NK-92 (cell line): ENCODE data around the gene SRPK3.
"Not testable (repeated sequence)": the region's sequence is repeated elsewhere in the genome, so short reads cannot be mapped to it uniquely, and the experiment has no call there.

ENCODE experiments used
- DNase-seq: peaks from one replicate; lab custom pipeline; 2025; ENCODE audit not compliant: unreplicated experiment; lab: John Stamatoyannopoulos, UW

Gene SRPK3

DNA sequence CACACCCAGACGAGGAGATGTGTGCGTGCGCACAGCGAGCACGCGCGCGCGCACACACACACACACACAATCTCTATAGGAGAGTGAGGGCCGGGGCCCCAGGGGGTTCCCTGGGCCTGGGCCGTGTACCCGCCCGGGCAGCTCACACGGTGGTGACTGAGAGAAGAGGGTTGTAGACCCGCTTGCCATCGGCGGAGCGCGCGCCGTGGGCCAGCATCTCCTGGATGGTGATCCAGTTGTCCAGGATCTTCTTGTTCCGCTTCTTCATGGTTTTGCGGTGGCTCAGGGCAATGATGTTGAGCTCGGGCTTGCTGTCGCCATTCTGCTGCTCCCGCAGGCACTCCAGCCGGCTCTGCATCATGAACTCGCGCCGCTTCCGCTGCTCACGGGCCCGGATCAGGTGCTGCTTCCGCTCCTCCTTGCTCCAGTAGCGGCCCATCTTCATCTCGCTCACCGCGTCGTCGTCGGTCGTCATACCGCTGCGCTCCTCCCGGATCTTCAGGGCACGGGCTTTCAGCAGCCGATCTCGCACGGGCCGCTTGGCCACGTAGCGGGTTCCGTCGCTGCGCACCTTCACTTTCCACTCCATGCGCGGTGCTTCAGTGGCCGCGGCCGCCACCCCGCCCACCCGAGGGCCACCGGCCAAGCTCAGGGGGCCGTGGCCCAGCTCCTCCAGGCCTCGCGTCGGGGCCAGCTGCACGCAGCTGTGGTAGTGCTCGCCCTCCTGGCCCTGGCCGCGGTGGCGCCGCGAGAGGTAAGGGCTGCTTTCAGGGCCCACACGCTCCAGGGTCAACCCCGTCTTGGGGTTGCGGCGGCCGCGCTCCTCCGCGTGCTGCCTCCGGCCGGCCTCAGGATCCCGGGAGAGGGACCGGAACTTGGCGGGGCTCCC, 22.6 kb downstream of the SRPK3 start:
- DNase-seq, result no peak

DNA sequence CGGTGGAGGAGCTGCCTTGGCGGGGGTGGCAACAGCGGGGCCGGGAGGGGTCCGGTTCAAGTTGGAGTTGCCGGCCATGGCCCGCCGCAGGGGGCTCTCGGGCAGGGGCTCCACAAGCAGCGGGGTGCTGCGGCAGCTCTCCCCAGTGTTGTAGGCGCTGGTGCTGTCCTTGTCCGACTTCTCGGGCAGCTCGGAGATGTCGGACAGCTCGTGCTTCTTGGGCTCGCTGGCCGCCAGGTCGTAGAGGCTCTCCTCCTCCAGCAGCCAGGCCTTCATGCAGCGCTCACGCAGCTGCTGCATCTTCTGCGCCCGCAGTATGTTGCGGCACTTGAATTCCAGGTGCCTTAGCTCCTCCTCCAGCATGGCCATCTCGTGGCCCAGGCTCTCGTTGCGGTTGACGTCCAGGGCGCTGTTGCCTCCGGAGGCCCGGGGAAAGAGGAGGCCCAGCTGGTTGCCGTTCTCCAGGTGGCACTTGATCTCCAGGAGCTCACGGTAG, 23.3 kb downstream of the SRPK3 start:
- DNase-seq, result no peak

DNA sequence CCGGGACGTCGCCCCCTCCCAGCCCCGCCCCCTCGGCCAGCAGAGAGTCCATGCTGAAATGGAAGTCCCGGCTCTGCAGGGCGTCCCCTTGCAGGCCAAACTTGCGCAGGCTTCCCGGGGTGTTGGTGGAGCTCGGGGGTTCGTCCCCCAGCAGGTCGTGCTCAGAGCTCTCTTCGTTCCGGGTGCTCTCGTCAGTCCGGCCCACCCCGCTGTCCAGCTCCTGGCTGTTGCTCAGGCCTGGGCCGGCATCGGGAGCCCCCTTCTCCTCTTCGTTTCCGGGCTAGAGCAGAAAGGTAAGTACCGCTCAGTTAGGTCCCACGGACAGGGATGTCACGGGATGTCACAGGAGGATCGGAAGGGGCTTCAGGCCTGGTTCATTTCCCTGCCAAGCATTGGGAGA, 23.8 kb downstream of the SRPK3 start:
- DNase-seq, result no peak

DNA sequence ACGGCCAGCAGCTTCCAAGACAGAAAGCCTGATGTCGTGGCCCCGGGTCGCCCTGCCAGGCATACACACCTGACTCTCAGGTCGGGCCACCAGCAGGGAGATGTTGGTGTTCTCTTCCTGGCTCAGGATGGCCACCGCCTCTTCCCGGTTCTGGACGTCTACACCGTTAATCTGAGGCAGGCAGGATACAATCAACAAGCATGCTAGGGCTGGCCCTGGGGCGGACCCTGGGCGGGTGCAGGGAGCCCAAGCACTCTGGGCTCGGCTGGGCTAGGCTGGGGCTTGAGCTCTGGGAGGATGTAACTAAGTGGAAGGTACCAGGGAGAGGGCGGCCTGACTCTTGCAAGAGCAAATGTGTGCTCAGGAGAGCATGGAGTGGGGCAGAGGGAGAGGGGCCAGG, 24.6 kb downstream of the SRPK3 start:
- DNase-seq, result no peak

DNA sequence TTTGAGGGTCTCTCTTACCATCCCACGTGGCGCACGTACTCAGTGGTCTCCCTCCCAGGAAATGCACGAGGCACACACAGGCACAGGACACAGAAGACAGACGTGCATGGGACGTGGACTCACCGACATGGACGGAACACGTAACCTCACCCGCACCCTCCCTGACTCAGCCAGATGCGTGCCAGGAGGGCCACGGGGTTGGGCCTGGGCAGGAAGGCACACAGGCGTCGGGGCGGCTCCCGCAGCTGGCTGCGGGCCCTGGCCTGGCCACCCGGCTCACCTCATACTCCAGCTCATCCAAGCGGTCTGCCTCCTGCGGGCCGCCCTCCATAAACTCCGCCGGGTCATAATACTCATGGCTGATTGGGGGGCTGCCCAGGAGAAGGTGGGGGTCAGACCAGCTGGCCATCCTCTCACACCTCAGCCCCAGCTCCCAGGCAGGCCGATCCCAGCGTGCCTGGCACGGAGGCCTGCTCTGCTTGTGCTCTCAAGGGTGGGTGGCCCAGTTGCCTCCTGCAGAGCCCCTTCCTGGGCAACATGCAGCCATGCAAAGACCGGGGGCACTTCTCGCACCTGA, 26.2 kb downstream of the SRPK3 start:
- no peak for DNase-seq

DNA sequence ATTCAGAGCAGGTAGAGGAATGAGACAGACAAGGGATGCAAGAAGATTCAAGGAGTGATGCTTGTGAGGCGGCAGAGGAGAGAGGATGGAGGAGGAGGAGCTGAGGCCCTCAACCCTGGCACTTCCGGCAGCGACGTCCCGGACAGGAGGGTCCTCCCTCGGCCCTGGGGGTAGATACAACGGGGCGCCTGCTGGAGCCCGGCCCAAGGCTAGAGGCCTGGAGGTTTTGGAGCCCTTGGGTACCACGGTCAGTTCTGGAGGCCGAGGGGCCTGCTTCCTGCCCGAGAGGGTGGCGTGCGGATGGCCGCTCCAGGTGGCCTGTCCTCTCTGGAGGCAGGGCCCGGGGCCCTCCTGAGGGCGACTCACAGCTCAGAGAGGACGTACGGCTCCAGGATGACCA, 27.1 kb downstream of the SRPK3 start:
- no peak for DNase-seq

DNA sequence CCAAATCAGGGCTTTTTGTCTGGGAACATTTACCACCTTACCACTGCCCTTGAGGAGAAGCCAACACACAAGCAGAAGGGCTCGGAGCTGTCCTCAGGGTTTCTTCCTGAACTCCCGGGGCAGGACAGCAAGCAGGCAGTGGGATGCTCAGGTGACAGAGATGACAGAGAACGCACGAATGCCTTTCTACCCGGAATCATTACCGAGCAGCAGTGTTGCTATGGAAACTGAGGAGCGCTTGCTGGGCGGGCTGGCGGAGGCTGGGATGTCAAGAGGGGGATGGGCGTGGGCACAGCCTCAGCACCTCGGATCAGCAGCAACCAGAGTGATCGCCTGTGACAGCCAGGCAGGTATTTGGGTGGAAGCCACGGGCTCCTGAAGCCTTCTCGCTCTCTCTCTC, 31.4 kb downstream of the SRPK3 start:
- DNase-seq, result no peak

DNA sequence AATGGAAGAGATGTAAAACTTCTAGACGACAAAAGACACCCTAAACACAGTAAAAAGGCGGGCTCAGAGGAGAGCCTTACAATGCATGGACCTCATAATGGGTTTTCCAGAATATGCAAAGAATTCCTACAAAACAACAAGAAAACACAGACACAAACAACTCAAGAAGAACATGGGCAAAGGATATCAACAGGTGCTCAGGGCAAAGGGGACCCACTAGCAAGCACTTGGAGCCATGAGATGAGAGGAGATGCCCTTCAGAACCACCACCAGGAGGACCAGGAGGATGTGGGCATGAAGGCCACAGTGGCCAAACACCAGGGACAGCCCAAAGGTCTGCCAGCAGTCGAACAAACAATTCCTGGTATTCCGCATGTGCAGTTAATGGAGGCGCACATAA, 32.3 kb downstream of the SRPK3 start:
- DNase-seq, result no peak

DNA sequence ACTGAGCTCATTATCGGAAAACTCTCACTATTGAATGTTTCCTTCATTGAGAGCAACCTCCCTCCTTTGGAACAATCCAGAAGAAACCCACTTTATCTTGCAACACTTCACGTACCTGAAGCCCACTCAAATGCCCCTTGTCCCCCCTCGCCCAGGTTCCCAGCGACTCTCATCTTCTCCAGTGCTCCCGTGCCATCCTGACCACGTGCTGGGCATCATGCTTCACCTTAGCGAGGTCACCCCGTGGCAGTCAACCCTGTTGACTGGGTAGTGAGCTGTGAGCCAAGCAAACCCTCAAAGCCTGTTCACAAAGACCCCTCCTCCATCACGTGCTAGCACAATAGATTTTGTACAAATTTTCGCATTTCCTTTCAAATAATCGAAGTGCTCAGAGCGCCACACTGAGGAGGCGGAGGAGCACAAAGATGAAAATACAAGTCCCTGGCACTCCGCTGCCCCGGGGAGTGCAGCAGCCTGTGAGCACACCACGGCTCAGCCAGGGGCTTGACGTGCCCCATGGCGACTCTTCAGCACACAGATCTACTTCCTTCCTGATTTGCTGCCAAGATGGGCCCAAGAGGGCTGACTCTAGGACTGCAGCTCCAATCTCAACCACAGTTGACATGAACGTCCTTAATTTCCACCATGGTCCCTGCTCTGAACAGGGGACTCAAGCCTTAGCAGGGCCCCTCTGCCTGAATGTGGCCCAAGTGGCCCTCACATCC, 33.9 kb downstream of the SRPK3 start:
- DNase-seq, result no peak

DNA sequence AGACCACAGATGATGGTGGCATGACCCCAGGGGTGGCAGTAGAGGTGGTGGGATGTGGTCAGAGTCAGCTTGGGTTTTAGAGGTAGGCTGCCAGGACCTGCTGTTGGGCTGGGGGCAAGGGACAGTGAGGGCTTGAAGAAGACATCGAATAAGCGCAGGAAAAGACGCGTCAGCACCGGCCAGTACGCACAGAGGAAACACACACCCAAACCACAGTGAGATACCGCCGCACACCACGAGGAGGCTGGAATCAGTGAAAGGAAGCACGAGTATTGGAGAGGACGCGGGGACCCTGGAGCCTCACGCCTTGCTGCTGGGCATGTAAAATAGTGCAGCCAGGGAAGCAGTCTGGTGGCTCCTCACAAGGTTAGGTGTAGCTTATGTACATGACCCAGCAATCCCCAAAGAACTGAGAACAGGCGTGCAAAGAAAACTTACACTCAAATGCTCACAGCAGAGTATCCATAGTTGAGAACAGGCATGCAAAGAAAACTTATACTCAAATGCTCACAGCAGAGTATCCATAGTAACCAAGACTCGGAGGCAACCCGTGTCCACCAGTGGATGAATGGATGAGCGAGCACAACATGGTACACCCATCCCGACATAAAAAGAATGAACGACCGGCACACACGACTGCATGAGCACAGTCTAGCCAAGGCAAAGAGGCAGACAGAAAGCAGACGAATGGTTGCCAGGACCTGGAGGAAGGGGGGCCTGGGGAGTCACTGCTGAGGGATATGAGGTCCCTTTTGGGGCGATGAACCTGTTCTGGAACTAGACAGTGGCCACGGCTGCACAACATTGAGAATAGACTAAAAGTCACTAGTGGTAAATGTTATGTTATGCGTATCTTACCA, 36.2 kb downstream of the SRPK3 start:
- DNase-seq, result no peak

DNA sequence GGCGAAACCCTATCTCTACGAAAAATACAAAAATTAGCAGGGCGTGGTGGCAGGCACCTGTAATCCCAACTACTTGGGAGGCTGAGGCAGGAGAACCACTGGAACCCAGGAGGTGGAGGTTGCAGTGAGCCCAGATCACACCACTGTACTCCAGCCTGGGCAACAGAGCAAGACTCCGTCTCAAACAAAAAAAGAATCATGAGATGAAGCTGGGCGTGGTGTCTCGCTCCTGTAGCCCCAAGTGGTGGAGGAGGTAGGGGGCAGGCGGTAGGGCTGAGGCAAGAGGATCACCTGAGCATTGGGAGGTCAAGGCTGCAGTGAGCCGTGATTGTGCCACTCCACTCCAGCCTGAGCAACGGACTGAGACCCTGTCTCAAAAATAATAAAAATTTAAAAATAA, 37.2 kb downstream of the SRPK3 start:
- DNase-seq, result not testable (repeated sequence)

DNA sequence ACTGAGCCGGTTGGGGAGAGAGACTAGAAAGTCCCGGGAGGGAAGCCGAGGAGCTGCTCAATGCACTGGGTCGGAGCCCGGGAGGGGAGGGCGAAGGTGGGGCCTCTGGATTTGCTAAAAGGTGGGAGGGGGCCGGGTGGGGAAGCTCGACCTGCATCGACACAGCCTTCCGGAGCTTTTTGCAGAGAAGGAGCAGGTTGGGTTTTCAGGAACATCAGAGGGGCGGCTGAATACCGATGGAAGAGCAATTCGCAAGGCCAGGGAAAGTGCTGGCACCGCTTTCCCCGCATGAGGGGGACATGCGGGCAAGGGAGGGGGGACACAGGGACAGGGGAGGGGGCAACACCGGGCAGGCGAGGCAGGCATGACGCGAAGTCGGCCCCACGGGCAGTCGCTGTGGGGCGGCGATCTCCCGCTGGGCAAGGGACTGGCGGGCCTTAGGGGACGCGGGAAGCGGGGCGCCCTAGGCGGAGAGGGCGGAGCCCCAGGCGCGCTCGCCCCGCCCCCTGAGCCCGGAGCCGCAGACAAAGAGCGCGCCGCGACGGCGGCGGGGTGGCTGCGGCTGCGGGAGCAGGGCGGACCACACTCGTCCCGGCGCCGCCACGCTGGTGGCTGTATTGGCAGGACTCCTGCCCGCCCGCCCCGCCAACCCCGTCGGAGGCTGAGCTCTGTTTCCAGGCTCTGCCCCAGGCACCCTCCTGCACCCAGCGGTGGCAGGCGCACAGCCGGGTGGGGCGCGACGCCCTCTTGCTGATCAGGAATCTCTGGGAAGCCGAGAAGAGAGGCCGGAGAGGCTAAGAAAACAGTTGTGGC, 37.9 kb downstream of the SRPK3 start:
- DNase-seq, result no peak

DNA sequence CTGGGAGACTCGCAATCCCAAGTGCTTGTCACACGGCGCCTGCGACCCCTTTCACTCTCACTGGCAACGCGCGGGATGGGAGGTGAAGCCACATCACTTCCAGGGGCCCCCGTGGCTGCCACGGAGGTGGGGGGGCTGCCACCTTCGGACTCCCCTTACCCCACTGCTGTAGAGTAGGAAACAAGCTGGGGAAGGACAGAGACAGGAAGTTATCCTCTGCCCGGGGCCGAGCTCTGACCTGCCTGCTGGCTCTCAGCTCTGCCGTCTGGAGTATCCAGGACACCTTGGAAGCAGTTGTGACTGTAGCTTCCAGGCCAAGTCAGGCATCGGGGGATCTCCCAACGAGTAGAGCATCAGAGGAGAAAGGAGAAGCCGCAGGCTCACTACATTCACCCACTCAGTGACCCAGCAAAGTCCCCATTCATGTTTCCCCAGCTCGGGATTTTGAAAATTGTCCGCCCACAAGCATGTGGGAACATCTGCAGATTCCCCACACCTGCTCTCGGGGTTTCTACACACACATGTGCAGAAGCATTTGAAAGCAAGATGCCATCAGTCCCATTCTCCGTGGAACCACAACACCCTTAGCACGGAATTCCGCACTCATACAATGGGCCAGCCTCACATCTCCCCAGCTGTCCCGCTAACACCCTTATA, 38.7 kb downstream of the SRPK3 start:
- DNase-seq, result no peak

DNA sequence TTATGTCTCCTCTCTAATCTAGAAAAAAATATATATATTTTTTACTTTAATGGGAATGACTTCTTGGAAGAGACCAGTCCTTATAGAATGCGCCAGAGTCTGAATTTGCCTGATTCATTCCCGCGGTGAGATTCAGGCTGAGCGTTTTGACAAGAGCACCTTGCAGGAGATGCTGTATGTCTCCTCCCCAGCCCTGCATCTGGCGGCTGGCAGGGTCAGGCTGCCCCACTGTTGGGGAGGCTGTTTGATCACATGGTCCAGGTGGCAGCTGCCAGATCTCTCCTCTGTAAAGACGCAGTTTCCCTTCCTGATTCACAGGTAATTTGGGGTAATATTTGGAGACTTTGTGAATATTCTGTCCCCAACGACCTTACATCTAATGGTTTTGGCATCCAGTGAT, 39.8 kb downstream of the SRPK3 start:
- no peak for DNase-seq

DNA sequence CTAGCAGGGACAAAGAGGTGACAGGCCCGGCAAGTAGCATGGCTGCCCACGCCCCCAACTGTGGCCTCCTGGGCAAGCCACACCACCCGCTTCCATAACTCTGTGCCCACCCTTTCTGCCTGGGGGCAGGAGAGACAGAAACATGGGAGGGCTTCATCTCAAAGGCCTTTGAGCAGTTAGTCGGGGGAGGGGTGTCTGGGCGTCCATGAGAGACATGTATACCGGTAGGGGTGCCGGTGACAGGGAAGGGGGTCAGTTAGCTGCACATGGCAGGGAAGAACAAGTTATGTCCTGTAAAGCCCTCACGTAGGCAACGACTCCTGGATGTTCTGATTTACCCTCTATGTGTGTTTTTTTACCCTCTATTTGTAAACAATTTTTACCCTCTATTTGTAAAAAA, 40.2 kb downstream of the SRPK3 start:
- no peak for DNase-seq

DNA sequence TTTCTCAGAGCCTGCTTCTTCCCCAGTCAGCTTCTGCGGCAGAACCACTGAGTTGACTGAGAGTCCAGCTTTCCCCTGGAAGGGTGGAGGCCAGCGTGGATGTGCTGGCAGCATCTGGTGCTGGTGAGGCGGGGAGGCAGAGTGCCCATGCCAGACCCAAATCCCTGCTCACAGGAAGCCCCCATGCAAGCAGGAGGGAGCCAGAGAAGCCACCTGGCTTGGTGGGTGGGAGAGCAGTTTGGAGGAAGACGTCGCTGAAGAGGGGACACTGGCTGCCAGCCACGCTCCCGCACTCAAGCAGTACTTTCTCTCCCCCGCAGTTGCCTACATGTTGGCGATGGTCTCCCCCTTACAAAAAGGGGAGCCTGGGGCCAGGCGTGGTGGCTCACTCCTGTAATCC, 43.5 kb downstream of the SRPK3 start:
- DNase-seq, result no peak

DNA sequence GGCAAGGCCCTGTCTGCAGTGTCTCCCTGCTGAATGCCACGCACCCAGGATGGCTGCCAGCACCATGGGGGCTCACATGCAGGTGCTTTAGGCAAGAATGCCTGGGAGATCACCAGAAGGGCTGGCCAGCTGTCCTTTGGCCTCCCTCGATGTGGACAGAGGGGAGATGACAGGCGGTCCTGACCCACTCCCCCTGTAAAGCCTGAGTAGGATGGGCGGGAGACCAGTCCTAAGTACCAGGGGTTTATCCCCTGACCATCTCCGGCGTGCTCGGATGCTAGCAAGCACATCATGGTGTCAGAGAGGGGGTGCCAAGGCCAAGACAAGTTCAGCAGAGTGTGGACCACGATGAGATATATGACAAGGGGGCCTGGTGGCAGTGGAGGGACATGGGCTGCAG, 44.2 kb downstream of the SRPK3 start:
- no peak for DNase-seq

DNA sequence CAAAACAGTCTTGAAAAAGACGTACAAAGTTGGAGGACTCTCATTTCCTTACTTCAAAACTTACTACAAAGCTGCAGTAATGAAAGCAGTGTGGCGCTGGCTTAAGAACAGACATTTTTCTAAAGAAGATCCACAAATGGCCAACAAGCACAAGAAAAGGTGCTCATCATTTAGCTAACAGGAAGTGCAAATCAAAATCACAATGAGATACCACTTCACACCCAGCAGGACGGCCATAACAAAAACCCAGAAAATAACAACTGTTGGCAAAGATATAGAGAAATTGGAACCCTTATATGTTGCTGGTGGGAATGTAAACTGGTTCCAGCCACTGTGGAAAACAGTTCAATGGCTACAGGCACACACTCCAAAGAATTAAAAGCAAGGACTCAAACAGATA, 46.2 kb downstream of the SRPK3 start:
- DNase-seq, result no peak

DNA sequence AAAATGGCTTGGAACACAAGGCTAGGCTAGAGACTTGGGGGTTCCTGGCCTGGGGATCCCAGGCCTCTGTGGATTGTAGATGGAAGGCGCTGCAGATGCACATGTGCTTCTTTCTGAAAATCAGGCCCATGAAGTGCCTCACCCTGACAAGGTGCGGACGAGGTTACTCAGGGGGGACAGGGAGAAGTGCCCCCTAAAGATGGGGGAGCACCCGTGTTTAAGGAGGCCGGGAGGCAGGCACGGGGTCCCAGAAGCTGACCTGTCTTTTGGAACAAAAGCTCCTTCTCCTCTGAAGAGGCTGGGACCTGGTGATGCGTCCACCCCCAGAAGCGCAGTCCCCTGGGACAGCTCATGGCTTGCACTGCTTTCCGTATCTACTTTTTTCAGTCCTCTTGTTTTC, 47.1 kb downstream of the SRPK3 start:
- no peak for DNase-seq

DNA sequence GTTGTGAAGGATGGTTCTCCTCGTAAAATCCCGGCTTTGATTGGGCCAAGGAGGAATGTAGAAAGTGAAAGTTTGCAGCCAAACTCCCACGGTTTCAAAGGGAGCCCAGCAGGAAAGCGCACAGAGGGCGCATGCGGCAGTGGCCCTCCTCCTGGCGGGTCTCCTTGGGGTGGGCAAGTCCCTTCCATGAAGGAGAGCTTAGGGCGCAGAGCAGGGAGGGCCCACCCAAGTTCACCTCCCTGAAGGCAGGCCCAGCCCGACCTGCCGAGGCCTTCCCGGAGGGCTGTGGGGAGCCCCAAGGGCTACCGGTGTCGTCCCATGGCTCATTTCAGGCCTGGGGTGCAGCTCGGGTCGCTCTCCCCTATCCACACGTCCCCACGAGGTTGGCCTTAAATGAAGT, 47.5 kb downstream of the SRPK3 start:
- DNase-seq, result no peak
